RKO (cell line): ENCODE results near the gene USP31.

Experiments used
- DNase-seq: peaks from one replicate; pipeline ENCODE4 v3.0.0-alpha.2; 2016; ENCODE audit warnings: low spot score

The USP31 gene

DNA sequence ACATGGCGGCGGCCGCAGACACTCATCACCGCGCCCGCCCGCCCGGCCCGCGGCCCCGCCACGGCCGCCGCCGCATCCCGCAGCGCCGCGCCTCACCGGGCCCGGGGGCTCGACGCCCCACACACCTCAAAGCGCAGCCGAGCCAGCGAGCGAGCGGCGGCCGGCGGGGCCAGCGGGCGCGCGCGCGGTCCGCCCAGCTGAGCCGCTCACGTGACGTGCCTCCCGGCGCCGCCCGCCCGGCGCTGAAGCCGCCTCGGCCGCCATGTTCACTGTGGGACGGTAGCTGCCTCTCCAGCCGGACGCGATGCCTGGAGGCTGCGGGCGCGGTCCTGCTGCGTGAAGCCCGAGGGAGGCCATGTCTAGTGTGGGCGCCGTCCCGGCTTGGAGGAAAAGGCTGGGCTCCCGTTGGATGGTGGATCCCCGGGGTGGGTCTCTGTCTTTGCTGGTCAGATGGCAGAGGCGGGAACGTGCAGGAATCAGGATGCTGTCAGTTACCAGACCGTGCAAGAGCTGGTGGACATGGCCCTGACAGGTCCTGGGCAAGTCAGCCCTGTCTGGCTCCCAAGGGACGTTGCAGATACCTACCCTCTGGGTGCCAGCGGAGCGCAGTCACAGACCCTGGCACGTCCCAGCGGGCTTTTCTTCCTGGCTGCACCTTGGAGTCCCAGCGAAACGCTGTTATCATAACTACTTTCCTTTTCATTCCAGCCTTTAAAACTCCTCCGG, at the start of gene USP31:
Gene USP31, minus strand, starts transcription at position 186 of the 726 bp plus-strand sequence. Its CDS starts 182 bp downstream, at position 4.
- peak; percentile 94 for DNase-seq

DNA sequence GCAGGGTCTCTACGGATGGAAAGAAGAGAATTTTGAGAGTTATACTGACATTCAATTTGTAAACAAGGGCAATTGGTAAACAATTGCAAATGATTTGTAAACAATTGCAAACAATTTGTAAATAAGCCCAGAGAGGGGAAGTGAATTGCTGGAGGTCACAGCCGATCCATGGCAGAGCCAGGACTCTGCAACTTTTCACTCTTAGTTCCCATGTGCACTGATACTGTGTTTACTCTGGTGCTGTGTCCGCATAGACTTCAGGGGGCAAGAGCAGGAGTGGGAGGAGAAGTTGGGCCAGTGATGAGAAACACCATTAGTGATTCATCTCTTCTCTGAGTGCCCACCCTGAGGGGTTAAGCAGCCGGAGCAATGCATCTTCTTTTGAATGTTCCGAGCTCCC, 47.3 kb upstream of the USP31 start:
- DNase-seq = no peak

DNA sequence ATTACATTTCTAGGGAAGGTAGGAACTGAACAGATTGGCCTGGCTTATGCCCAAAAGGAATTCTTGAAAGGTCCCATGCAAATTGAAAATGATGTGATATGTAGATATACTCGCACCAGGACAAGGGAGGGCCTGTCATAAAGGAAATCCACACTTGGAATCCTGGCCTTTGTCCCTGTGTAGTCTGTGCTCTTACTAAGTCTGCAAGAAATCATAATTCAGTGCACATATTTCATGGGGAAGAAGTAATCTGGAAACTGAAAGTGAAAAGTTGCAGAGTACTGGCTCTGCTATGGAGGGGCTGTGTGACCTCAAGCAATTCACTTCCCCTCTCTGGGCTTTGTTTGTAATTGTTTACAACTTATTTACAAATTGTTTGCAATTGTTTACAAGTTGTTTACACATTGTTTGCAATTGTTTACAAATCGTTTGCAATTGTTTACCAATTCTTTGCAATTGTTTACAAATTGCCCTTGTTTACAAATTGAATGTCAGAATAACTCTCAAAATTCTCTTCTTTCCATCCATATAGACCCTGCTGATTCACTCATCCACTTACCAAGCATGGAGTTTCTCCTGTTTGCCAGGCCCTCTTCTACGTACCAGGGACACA, 46.2 kb upstream of the USP31 start:
- DNase-seq = no peak

DNA sequence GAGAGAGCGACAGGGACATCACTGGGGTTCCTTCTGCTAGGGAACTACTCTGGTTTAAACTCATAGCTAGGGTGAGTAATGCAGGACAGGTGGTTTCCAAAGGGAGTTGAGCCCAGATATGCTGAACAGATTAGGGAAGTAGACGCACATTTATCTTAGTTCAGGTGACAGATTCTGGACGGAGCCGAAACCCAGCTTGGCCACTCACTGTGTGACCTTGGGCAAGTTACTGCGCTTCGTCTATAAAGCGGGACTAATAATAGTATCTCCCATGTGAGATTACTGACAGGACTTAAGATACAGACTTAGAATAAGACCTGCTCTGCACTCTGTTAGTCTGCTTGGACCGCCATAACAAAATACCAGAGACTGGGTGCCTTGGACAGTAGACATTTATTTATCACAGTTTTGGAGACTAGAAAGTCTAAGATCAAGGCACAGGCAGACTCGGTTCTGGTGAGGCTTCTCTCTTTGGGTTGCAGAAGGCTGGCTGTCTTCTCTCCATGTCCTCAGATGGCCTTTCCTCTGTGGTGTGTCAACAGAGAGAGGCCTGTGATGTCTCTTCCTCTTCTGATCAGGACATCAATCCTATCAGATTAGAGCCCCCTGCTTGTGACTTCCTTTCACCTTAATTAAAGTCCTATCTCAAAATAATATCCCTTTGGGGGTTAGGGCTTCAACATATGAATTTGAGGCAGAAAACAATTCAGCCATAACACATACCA, 45.4 kb upstream of the USP31 start:
- no peak for DNase-seq

DNA sequence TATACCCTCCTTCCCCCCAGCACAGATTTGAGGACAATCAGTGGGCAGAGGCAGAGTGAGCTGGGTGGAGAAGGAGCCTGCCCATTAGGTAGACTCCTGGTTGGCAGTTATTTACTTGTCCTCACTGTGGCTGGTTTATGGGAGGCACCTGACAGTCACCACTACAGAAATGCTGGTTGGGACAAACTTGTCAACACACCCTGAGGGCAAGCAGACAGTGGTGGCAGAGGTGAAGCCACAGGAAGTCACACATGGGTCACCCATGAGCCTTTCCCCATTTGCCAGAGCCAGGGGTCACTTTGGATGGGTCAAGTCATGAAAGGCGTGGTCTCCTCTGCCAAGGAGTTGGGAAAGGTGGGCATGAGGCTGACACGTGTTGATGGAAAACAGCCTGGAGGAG, 39.7 kb upstream of the USP31 start:
- no peak for DNase-seq

DNA sequence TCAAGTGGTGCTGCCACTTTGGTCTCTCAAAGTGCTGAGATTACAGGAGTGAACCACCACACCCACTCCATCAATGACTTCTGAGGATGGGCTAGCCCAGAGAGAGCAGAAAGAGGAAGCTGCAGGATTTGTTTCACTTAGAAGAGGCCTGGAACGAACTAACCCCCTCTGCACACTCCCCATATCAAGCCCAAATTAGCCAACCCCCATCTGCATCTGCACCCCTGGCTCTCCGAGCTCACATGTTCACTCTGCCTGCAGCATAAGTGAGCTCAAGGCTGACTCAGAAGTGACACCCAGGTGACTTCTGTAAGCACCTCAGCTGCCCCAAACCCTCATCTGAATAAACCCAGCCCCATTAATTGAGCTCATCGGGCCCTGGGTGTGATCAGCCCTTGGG, 38.1 kb upstream of the USP31 start:
- DNase-seq = no peak

GRCh38 chr16:23186171-23186570, 36.9 kb upstream of the USP31 start:
- DNase-seq = no peak

- DNase-seq = no peak
Observed at GRCh38 chr16:23185656-23186055, 36.4 kb upstream of the USP31 start.

- no peak for DNase-seq
Observed at GRCh38 chr16:23183543-23183862, 34.3 kb upstream of the USP31 start.

- no peak for DNase-seq
Observed at GRCh38 chr16:23182679-23183542, 33.7 kb upstream of the USP31 start, which contains the start of gene SCNN1G. TSS of gene SCNN1G (plus strand) at chr16:23182745. CDS start at chr16:23186272, 3,527 bp downstream.

DNA sequence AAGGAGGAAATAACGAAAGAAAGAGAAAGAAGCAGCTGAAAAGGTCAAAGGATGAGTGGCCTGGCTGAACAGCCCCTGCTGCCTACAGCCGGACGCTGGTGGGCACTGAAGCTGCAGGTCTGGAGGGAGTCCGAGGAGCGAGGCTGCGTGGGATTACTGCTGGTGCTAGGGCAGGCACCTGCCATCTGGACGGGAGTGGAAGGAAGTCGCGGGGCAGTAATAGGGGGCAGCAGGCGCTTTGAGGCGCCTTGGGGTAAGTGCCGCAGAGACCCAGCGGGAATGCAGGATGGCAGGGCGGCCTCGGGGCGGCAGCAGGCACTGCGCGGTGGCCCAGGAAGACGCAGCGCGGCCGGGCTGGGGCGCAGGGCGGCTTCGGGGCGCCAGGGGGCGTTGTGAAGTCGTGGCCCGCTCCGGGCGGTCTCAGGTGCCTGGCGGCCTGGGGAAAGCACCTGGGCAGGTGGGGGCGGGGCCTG, 33.0 kb upstream of the USP31 start:
- DNase-seq = peak; percentile 60

GRCh38 chr16:23181506-23181905, 32.3 kb upstream of the USP31 start:
- DNase-seq = no peak

GRCh38 chr16:23175651-23176050, 26.4 kb upstream of the USP31 start:
- no peak for DNase-seq

DNA sequence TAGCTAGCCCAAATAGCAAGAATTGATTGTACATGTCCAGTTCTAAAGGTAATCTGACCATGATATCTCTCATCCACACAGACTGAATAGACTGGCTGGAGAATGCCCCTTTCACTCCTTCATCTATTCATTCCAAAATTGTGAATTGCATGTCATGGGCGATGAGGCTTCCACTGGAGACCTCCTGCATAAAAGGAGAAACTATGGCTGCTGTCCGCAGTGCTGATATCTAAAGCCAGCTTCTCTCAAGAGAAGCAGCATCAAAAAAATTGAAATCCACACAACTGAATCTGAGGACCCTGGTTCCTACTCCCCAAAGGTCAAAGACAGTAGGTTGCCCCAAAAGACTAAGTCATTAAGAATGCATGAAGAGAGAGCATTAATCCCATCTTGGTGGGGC, 25.4 kb upstream of the USP31 start:
- peak; percentile 15 for DNase-seq

DNA sequence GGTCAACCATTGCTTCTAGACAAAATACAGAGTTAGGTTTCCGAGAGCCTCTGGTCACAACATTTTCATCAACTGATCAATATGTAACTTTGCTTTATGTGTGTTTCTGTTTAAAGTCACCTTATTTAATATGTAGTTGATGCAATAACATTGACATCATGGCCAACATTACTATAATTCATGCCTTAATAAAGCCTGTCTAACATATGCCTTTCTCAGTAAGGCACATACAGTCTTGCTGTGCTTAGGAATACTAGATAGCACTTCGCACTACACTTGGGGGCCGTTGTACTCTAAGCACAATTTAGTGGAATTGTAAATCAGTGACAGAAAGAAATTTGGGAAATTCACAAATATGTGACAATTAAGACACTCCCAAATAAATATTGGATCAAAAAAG, 23.7 kb upstream of the USP31 start:
- no peak for DNase-seq

DNA sequence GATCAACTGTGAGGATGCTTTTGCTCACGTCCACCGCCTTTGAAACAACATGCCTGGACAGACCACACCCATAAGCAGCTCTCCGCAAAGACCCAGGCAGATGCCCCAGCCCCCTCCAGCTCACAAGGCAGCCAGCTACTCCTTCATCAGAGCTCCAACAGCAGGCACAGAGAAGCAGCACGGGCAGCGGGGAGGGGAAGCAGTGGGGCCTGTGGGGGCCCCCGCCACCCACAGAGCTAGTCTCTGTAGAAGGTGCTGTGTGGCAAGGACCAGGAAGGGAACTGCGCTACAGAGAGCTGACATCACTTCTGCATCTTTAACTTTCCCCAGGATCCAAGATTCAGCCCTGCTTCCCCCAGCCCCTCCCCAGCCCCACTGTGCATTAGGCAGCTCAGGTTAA, 23.3 kb upstream of the USP31 start:
- DNase-seq = no peak

GRCh38 chr16:23164736-23165135, 15.5 kb upstream of the USP31 start:
- no peak for DNase-seq

- no peak for DNase-seq
Observed at GRCh38 chr16:23163921-23164320, 14.7 kb upstream of the USP31 start.

- no peak for DNase-seq
Observed at GRCh38 chr16:23160574-23160973, 11.3 kb upstream of the USP31 start.

DNA sequence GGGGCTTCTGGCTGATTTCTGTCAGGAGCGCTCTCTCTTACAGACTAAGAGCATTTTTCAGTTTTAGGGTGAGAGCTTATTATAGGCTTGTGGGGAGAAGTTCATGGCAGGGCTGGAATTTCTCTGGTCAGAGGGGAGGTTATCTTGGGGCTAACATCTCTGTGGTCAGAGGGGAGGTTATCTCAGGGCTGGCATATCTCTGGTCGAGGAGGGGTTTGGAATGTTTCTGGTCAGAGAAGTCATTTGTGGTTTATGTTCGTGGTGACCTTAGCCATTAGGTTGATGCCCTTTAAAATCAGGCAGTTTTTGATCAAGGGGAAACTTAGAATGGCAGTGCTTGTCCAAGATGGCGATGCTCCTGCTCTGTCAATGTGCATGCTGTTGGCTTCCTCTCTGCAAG, 10.8 kb upstream of the USP31 start:
- no peak for DNase-seq

GRCh38 chr16:23158114-23158513, 8.9 kb upstream of the USP31 start:
- no peak for DNase-seq

GRCh38 chr16:23156946-23157460, 7.8 kb upstream of the USP31 start:
- DNase-seq = no peak
